H1 (cell line): ENCODE data around the gene PDIA2. TPM values are rescaled to one million over a fixed set of nuclear protein-coding genes. Genes with fewer than 3 reads are reported as not detected.

Source experiments
- BACH1 ChIP-seq: IDR thresholded peaks from 2 replicates; pipeline ENCODE4 v1.6.1; 2012; ENCODE audit warnings: low read length, improper control_type of control experiment
- RBBP5 ChIP-seq: IDR thresholded peaks from 2 replicates; pipeline ENCODE4 v1.7.1; 2012; ENCODE audit warnings: low read depth, mild to moderate bottlenecking, inconsistent platforms, low read length, moderate library complexity, borderline replicate concordance
- TCF12 ChIP-seq: IDR thresholded peaks from 2 replicates; pipeline ENCODE4 v1.6.1; 2011; ENCODE audit warnings: low read depth, mild to moderate bottlenecking, low read length
- polyA plus RNA-seq, 7 experiments: library from polyadenylated mRNA; depleted of rRNA in 3 of 7; stranded (reverse) in 5 of 7; unstranded in 2 of 7; fragments of >200 nt in 5 of 7; fragments of 200-250 nt in 2 of 7; gene quantifications; 1 replicate in 5 of 7; 2 replicates in 1 of 7; 4 replicates in 1 of 7; pipeline versions ENCODE4 v1.2.1 to v1.2.3, GENCODE V29; 2011 to 2013; ENCODE audit warnings: missing spikeins in 2 of 7, mixed read lengths in 2 of 7
- total RNA-seq: library from RNA; stranded (reverse); fragmentation: NEBNext Ultra II Directional; extraction: Animal tissue kit (Norgen Biotek cat#: 25700); gene quantifications from 2 replicates; pipeline ENCODE4 v1.2.1, GENCODE V29; 2021
- TF ChIP-seq, protein P1 (sequence below): IDR thresholded peaks from 2 replicates; pipeline ENCODE4 v1.6.1; 2012; ENCODE audit warnings: inconsistent platforms

The PDIA2 gene
- total and polyA plus RNA-seq, 2 of the 8 experiments (the other 6 are each of a cell fraction or from before 2014, with no cell fraction given), result 0.34 to 0.50 TPM

DNA sequence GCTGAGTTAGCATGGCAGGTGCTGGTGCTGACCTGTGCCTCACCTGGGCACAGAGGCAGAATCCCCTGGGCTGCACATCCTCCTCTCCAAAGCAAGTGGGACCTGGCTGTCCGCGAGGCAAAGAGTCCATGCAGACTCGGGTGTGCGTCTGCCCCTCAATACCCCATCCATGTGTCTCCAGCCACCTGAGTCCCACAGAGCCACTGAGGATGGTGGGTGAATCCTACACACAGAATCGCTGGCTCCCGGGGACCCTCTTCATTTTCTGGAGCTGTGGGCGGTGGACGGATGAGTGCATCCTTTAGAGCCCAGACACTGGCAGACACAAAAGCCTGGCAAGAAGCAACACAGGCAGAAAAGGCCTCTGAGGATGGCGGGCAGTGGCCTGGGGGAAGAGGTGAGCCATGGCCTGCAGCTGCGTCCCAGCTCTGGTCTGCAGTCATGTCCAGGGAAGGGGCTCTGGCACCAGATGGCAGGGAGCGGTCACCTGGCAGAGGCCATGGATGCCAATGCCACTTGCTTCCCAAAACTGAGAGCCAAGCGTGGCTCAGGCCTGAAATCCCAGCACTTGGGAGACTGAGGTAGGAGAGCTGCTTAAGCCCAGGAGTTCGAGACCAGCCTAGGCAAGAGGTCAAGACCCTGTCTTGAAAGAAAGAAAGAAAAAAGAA, 39.6 kb downstream of the PDIA2 start (continued):
- no peak for TF ChIP-seq TCF12
- TF ChIP-seq RBBP5, result no peak
- TF ChIP-seq, protein P1, sequence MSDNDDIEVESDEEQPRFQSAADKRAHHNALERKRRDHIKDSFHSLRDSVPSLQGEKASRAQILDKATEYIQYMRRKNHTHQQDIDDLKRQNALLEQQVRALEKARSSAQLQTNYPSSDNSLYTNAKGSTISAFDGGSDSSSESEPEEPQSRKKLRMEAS, result no peak
- TF ChIP-seq BACH1, result no peak
